ENCODE results near the gene TTC39B.
A peak's percentile ranks its signal among the peaks of the same experiment; 100 is the strongest.

Gene TTC39B

DNA sequence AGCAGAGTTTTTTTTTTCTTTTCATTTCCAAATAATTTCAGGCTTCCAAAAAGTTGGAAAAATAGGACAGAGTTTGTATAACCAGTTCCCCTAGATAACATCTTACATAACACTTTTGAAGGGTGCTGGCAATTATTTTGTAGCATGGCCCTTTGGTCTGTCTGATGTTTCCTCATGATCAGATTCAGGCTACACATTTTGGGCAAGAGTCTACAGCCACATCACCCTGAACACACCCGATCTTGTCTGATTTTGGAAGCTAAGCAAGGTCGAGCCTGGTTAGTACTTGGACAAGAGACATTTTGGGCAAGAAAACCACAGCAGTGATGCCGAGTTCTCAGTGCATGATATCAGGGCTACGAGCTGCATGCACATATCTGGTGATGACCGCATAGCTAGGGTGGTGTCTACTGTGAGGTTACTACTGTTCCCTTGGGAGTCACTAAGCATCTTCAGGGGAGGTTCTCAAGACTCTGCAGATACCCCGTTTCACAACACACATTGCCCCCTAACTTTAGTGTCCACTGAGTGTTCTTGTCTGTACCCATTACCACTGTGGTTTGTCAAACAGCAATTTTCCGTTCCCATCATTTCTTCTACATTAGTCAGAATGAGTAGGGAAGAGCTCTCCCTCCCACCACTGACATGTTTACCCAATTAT is 86.2 kb downstream of the TTC39B start:
- no peak overlapping the region for H3K4me3 ChIP-seq (ENCODE audit: low read length in 2 of 2)
- peaks cover 12 to 13% of the 10 kb centered on the region in 2 donors for H3K36me3 ChIP-seq (ENCODE audit: control insufficient read depth in 2 of 2, insufficient read depth in 2 of 2, low read length in 2 of 2)
- H3K27ac ChIP-seq (ENCODE audit: low read depth in 2 of 2, low read length in 2 of 2): no peak overlapping the region
- H3K4me1 ChIP-seq (ENCODE audit: control insufficient read depth in 2 of 2, insufficient read depth in 2 of 2, low read length in 2 of 2): peaks cover 0 to 3% of the 10 kb centered on the region in 2 donors
- H3K27me3 ChIP-seq (ENCODE audit: control insufficient read depth in 2 of 2, insufficient read depth in 2 of 2, low read length in 2 of 2): no peaks in the 10 kb centered on the region
- H3K9ac ChIP-seq (ENCODE audit: low read depth in 1 of 2, low read length in 2 of 2): no peak overlapping the region
- H3K9me3 ChIP-seq (ENCODE audit: control insufficient read depth in 2 of 2, low read length in 2 of 2): no peaks in the 10 kb centered on the region

DNA sequence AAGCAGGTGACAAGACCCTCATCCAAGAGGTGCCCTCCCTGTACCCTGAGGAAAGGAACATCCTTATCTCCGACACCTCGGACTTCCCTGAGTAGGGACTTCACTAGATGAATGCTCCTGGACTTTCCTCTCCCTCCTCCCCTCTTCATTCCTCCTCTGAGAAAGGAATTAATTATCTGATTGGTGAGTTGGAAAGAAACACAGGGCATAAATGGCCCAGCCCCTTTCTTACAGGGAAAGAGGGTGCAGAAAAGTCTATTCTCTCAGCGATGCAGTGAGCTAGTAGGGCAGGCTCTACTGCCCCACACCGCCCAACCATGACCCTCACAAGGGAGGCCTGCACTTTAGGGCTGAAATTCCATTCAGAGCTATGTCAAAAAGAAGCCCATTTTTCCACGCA is 87.5 kb downstream of the TTC39B start:
- Histone ChIP-seq H3K4me1 (ENCODE audit: control insufficient read depth in 2 of 2, insufficient read depth in 2 of 2, low read length in 2 of 2) (peaks cover 0 to 3% of the 10 kb centered on the region in 2 donors), H3K27me3 (ENCODE audit: control insufficient read depth in 2 of 2, insufficient read depth in 2 of 2, low read length in 2 of 2) (no peaks in the 10 kb centered on the region), H3K4me3 (ENCODE audit: low read length in 2 of 2) (no peak overlapping the region), H3K27ac (ENCODE audit: low read depth in 2 of 2, low read length in 2 of 2) (no peak overlapping the region), H3K9me3 (ENCODE audit: control insufficient read depth in 2 of 2, low read length in 2 of 2) (no peaks in the 10 kb centered on the region), H3K36me3 (ENCODE audit: control insufficient read depth in 2 of 2, insufficient read depth in 2 of 2, low read length in 2 of 2) (peaks cover 10 to 12% of the 10 kb centered on the region in 2 donors), H3K9ac (ENCODE audit: low read depth in 1 of 2, low read length in 2 of 2) (no peak overlapping the region)

DNA sequence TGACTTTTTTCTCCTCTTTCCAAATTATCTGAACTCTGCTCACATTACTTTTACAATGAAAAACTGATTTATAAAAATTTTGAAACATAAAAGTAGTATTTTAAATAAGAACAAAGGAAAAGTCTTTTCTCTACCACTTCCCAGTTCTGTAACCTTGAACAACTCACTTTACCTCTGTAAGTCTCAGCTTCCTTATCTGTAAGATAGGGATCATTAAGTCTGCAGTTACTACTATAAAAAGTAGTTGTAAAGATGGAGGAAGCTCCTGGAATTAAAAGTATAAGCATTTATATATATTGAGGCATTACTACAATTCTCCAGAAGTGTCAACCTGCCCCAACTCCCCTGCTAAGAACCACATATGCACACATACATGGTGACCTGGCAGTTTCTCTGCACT is 88.0 kb downstream of the TTC39B start:
- Histone ChIP-seq H3K9ac (ENCODE audit: low read depth in 1 of 2, low read length in 2 of 2) (no peak overlapping the region), H3K4me3 (ENCODE audit: low read length in 2 of 2) (no peak overlapping the region), H3K27me3 (ENCODE audit: control insufficient read depth in 2 of 2, insufficient read depth in 2 of 2, low read length in 2 of 2) (no peaks in the 10 kb centered on the region), H3K9me3 (ENCODE audit: control insufficient read depth in 2 of 2, low read length in 2 of 2) (no peaks in the 10 kb centered on the region), H3K36me3 (ENCODE audit: control insufficient read depth in 2 of 2, insufficient read depth in 2 of 2, low read length in 2 of 2) (peaks cover 8 to 10% of the 10 kb centered on the region in 2 donors), H3K27ac (ENCODE audit: low read depth in 2 of 2, low read length in 2 of 2) (peak overlapping the region; percentile 48 to 52), H3K4me1 (ENCODE audit: control insufficient read depth in 2 of 2, insufficient read depth in 2 of 2, low read length in 2 of 2) (peaks cover 0 to 3% of the 10 kb centered on the region in 2 donors)

DNA sequence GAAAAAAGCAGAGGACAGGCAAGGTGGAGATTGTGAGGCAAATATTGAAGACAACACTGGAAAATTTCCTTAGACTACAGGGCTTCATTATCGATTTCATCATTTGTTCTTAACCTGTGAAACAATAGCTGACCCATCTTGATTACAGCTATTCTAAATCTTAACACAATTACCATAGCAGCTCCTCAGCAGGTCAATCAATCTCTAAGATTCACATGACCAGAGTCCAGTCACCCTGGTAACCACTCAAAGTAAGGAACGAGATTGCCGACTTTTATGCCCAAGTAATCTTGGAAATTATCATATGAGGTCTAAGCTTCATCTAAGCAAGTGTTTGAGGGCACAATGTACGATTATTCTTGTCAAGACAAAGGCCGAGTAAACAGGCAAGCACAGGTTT is 93.8 kb downstream of the TTC39B start:
- Histone ChIP-seq H3K9ac (ENCODE audit: low read depth in 1 of 2, low read length in 2 of 2) (no peak overlapping the region), H3K36me3 (ENCODE audit: control insufficient read depth in 2 of 2, insufficient read depth in 2 of 2, low read length in 2 of 2) (peaks cover 4 to 12% of the 10 kb centered on the region in 2 donors), H3K4me3 (ENCODE audit: low read length in 2 of 2) (no peak overlapping the region), H3K4me1 (ENCODE audit: control insufficient read depth in 2 of 2, insufficient read depth in 2 of 2, low read length in 2 of 2) (peaks cover 3 to 5% of the 10 kb centered on the region in 2 donors), H3K27me3 (ENCODE audit: control insufficient read depth in 2 of 2, insufficient read depth in 2 of 2, low read length in 2 of 2) (no peaks in the 10 kb centered on the region), H3K9me3 (ENCODE audit: control insufficient read depth in 2 of 2, low read length in 2 of 2) (no peaks in the 10 kb centered on the region), H3K27ac (ENCODE audit: low read depth in 2 of 2, low read length in 2 of 2) (no peak overlapping the region)

DNA sequence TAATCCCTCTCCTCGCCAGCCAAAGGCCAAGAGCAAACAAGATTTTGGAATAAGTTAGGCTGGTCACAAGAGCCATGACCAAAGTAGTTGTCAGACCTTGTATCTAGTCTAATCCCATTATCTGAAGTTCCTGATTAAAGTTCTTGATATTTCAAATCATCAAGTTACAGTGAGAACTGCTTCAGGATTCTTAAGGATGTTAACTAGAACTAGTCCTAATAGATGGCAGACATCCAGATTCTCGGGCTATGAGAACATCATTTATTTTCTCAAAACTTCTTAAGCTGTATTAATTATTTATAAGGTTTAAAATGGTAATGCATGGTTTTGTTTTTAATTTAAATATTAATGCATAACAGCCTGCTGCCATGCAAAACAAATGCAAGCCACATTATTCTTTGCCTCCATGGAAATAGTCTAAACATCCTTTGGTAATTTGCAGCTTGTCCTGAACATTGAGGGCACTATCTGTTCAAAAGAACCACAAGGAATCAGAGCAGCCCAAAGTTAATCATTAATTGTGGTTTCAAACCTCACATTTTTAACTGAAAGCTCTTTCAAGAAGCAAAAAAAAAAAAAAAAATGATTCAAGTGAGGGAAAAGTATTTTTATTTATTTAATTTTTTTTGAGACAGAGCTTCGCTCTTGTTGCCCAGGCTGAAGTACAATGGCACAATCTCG is 95.1 kb downstream of the TTC39B start:
- Histone ChIP-seq H3K27ac (ENCODE audit: low read depth in 2 of 2, low read length in 2 of 2) (no peak overlapping the region), H3K9me3 (ENCODE audit: control insufficient read depth in 2 of 2, low read length in 2 of 2) (no peaks in the 10 kb centered on the region), H3K4me1 (ENCODE audit: control insufficient read depth in 2 of 2, insufficient read depth in 2 of 2, low read length in 2 of 2) (peaks cover 3 to 5% of the 10 kb centered on the region in 2 donors), H3K4me3 (ENCODE audit: low read length in 2 of 2) (no peak overlapping the region), H3K9ac (ENCODE audit: low read depth in 1 of 2, low read length in 2 of 2) (no peak overlapping the region), H3K27me3 (ENCODE audit: control insufficient read depth in 2 of 2, insufficient read depth in 2 of 2, low read length in 2 of 2) (no peaks in the 10 kb centered on the region), H3K36me3 (ENCODE audit: control insufficient read depth in 2 of 2, insufficient read depth in 2 of 2, low read length in 2 of 2) (peaks cover 4 to 8% of the 10 kb centered on the region in 2 donors)

DNA sequence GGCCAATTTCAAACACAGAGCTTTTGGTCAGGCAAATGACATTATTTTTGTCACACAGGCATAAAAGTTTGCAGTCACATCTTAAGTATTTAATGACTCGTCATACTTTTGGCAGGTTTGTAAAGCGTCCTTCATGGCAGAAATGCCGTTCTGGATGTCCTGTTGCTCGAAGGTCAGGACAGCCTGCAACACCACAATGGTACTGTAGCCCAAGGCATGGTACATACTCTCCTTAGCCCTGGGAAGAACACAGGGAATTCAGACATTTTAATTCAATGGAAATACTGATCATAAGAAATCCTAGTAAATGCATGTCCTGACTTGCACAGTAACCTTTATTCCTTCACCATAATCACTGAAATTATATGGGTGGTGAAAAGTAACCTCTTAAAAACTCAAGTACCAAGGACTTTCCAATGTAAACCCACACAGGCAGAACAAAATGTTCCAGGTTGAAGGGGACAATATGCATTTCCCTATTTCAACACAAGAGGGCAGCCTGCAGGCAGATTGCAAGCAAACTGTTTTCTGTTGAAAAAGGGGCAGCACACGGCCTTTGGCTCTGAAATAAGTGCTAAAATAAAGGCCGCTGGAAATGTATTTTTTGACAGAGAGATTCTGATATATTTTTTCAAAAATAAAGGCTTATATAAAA is 95.7 kb downstream of the TTC39B start:
- H3K9ac ChIP-seq (ENCODE audit: low read depth in 1 of 2, low read length in 2 of 2): no peak overlapping the region
- H3K27ac ChIP-seq (ENCODE audit: low read depth in 2 of 2, low read length in 2 of 2): peak overlapping the region in 1 of 2 donors; percentile 26
- no peak overlapping the region for H3K4me3 ChIP-seq (ENCODE audit: low read length in 2 of 2)

DNA sequence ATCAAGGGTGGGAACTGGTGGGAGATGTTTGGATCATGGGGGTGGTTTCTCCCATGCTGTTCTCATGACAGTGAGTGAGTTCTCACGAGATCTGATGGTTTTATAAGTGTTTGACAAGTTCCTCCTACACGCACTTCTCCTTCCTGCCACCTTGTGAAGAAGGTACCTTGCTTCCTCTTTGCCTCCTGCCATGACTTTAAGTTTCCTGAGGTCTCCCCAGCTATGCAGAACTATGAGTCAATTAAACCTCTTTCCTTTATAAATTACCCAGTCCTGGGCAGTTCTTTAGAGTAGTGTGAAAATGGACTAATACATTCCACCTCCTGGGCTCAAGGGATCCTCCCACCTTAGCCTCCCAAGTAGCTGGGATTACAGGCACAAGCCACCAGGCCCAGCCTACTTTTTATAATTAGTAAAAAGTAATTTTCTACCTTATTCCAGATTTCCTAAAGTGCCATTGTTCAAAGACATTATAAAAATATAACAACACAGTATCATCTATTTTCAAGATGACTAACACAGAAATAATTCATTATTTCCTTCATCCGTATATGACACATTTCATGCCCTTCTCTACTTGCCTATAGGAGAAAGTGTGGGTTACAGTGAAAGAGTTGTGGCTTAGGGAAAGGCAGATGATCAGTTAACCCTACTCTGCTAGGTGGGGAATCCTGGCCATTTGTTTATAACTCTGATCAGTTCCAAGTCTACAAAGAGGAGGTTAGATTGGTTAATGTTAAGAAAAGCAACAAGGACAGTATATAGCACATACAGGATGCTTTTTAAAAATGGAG is 99.9 kb downstream of the TTC39B start:
- no peak overlapping the region for H3K27ac ChIP-seq (ENCODE audit: low read depth in 2 of 2, low read length in 2 of 2)
- peaks cover 17 to 18% of the 10 kb centered on the region in 2 donors for H3K36me3 ChIP-seq (ENCODE audit: control insufficient read depth in 2 of 2, insufficient read depth in 2 of 2, low read length in 2 of 2)
- H3K4me1 ChIP-seq (ENCODE audit: control insufficient read depth in 2 of 2, insufficient read depth in 2 of 2, low read length in 2 of 2): peaks cover 3 to 5% of the 10 kb centered on the region in 2 donors
- H3K27me3 ChIP-seq (ENCODE audit: control insufficient read depth in 2 of 2, insufficient read depth in 2 of 2, low read length in 2 of 2): no peaks in the 10 kb centered on the region
- H3K9ac ChIP-seq (ENCODE audit: low read depth in 1 of 2, low read length in 2 of 2): no peak overlapping the region
- H3K9me3 ChIP-seq (ENCODE audit: control insufficient read depth in 2 of 2, low read length in 2 of 2): no peaks in the 10 kb centered on the region
- H3K4me3 ChIP-seq (ENCODE audit: low read length in 2 of 2): no peak overlapping the region

More for the DNA sequence above, 95.7 kb downstream of the TTC39B start:
- H3K27me3 ChIP-seq (ENCODE audit: control insufficient read depth in 2 of 2, insufficient read depth in 2 of 2, low read length in 2 of 2): no peaks in the 10 kb centered on the region
- no peaks in the 10 kb centered on the region for H3K9me3 ChIP-seq (ENCODE audit: control insufficient read depth in 2 of 2, low read length in 2 of 2)
- peaks cover 3 to 5% of the 10 kb centered on the region in 2 donors for H3K4me1 ChIP-seq (ENCODE audit: control insufficient read depth in 2 of 2, insufficient read depth in 2 of 2, low read length in 2 of 2)
- H3K36me3 ChIP-seq (ENCODE audit: control insufficient read depth in 2 of 2, insufficient read depth in 2 of 2, low read length in 2 of 2): peaks cover 4 to 8% of the 10 kb centered on the region in 2 donors

DNA sequence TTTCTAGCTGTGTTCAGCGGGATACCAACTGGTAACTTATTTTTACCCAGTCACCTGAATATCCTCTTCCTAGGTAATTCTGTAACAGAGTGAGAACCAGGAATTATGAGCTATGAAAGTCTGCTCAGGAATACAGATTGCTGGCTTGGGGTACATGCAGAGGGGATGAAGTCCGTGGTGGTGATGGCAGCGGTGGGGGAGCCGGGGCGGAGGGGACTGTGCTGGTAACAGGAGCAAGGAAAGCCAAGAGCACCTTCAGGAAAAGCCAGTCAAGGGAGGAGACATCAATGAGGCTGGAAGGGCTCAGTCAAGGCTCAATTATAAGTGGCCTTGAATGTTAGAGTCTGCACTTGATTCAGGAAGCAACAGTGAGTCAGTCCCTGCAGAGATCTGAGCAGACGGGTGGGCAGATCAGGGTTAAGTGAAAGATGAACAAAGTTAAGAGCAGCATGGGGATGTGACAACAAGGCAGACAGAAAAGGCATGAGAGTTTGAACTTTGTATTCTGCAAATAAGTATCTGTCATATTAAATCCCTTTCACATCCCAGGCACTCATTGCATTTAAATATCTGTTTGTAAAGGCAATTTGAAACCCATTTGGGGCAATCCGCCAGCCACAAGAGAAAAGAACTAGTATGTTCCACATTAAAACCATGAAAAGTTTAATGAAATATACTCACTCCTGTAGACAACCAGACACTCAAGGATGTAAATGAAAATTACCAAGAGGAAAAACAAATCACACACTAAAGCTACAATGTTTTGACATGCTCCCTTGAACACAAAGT is 101.2 kb downstream of the TTC39B start:
- Histone ChIP-seq H3K36me3 (ENCODE audit: control insufficient read depth in 2 of 2, insufficient read depth in 2 of 2, low read length in 2 of 2) (peaks cover 17 to 23% of the 10 kb centered on the region in 2 donors), H3K27ac (ENCODE audit: low read depth in 2 of 2, low read length in 2 of 2) (no peak overlapping the region), H3K9ac (ENCODE audit: low read depth in 1 of 2, low read length in 2 of 2) (no peak overlapping the region), H3K4me1 (ENCODE audit: control insufficient read depth in 2 of 2, insufficient read depth in 2 of 2, low read length in 2 of 2) (no peaks in the 10 kb centered on the region), H3K4me3 (ENCODE audit: low read length in 2 of 2) (no peak overlapping the region), H3K27me3 (ENCODE audit: control insufficient read depth in 2 of 2, insufficient read depth in 2 of 2, low read length in 2 of 2) (no peaks in the 10 kb centered on the region), H3K9me3 (ENCODE audit: control insufficient read depth in 2 of 2, low read length in 2 of 2) (no peaks in the 10 kb centered on the region)

DNA sequence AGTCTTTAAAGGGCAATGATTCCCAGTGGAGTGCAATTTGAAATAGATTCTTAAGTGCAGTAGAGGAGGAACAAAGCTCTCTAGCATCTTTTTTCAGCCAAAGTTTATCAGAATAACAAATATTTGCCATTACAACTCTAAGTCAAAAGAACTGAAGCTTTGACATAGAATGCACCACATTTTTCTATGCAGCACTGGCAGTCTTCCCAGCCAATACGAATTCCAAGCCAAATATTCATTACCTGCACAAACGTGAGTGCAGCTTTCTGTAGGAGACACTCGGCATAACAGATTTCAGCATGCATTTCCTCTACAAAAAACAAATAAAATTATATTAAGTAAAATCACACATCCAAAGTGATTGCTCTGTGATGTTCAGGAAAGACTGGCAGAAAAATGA is 103.4 kb downstream of the TTC39B start:
- no peak overlapping the region for H3K27ac ChIP-seq (ENCODE audit: low read depth in 2 of 2, low read length in 2 of 2)
- H3K4me3 ChIP-seq (ENCODE audit: low read length in 2 of 2): no peak overlapping the region
- peaks cover 13 to 21% of the 10 kb centered on the region in 2 donors for H3K36me3 ChIP-seq (ENCODE audit: control insufficient read depth in 2 of 2, insufficient read depth in 2 of 2, low read length in 2 of 2)
- H3K4me1 ChIP-seq (ENCODE audit: control insufficient read depth in 2 of 2, insufficient read depth in 2 of 2, low read length in 2 of 2): no peaks in the 10 kb centered on the region
- H3K9ac ChIP-seq (ENCODE audit: low read depth in 1 of 2, low read length in 2 of 2): no peak overlapping the region
- H3K27me3 ChIP-seq (ENCODE audit: control insufficient read depth in 2 of 2, insufficient read depth in 2 of 2, low read length in 2 of 2): no peaks in the 10 kb centered on the region
- H3K9me3 ChIP-seq (ENCODE audit: control insufficient read depth in 2 of 2, low read length in 2 of 2): no peaks in the 10 kb centered on the region
